MM.1S (cell line): ENCODE measurements around the gene ABO.
"Not testable (repeated sequence)": the region's sequence is repeated elsewhere in the genome, so short reads cannot be mapped to it uniquely, and the experiment has no call there.

Experiments
- CTCF ChIP-seq: fragments of 300-600 bp; sonication (generic); IDR thresholded peaks from 2 replicates; pipeline ENCODE4 v1.5.1; 2016; ENCODE audit warnings: antibody characterized with exemption, low read length, mixed read lengths
- EZH2phosphoT487 ChIP-seq: fragments of 300-600 bp; sonication (generic); IDR thresholded peaks from 2 replicates; pipeline ENCODE4 v1.6.1; 2018; ENCODE audit warnings: antibody characterized with exemption, low read length

DNA sequence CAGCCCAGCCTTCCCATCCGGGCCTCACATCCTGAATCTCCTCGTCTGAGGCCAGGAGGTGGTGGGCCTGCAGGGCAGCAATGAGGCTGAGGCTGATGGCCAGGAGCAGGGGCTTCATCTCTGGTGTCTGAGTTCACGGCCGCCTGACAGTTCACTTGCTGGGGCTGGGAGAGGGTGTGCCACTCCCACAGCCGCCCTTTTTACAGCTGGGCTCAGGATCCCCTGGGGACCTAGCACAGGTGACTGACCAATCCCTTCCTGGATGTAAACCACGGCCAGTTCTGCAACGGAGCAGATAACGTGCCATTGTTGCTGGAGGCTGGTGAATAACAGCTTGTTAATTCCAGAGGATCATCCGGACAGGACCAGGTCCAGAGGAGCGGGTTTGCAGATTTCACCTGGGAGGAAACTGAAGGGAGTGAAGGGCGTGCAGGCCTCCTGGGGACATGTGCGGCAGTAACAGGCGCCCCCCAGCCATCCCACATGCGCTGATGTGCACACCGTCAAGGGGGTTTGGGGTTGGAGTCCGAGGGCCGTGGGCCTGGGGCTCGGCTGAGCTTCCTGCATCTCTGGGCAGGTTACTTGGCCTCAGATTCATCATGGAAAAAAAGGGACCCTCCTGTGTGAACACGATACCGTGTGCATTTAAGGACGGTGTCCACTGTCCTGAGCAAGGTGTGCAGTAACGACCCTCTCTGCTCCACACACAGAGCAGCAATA is 46.4 kb downstream of the ABO start:
- TF ChIP-seq EZH2phosphoT487, CTCF: not testable (repeated sequence)
